BLaER1 (cell line): Measurements from ENCODE around the gene ZNF41.

ENCODE experiments used
- H3K27ac ChIP-seq: shearing (Covaris generic); formaldehyde crosslinking; 2 replicates; pipeline ENCODE4 v1.8.1; 2022
- H3K27me3 ChIP-seq: shearing (Covaris generic); formaldehyde crosslinking; 2 replicates; pipeline ENCODE4 v1.8.1; 2022
- H3K36me3 ChIP-seq: shearing (Covaris generic); formaldehyde crosslinking; 2 replicates; pipeline ENCODE4 v1.8.1; 2022
- H3K4me1 ChIP-seq: shearing (Covaris generic); formaldehyde crosslinking; 2 replicates; pipeline ENCODE4 v1.8.1; 2022
- H3K4me2 ChIP-seq: shearing (Covaris generic); formaldehyde crosslinking; 2 replicates; pipeline ENCODE4 v1.8.1; 2022
- H3K4me3 ChIP-seq: shearing (Covaris generic); formaldehyde crosslinking; 2 replicates; pipeline ENCODE4 v1.8.1; 2022
- H3K9ac ChIP-seq: shearing (Covaris generic); formaldehyde crosslinking; 2 replicates; pipeline ENCODE4 v1.8.1; 2022
- H3K9me3 ChIP-seq: shearing (Covaris generic); formaldehyde crosslinking; 2 replicates; pipeline ENCODE4 v1.8.1; 2022
- H4K20me1 ChIP-seq: shearing (Covaris generic); formaldehyde crosslinking; 2 replicates; pipeline ENCODE4 v1.8.1; 2022
- Cebpa-rat ChIP-seq: shearing (Covaris generic); IDR thresholded peaks from 2 replicates; pipeline ENCODE4 v1.8.1; 2022

The ZNF41 gene

DNA sequence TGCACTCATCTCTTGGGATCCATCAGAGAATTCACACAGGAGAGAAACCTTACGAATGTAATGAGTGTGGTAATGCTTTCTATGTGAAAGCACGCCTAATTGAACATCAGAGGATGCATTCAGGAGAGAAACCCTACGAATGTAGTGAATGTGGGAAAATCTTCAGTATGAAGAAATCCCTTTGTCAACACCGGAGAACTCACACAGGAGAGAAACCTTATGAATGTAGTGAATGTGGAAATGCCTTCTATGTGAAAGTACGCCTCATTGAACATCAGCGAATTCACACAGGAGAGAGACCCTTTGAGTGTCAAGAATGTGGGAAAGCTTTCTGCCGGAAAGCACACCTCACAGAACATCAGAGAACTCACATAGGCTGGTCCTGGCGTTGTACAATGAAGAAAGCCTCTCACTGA is 69.8 kb downstream of the ZNF41 start:
- TF ChIP-seq Cebpa-rat = no peak
- H3K27ac ChIP-seq = no peak overlapping the region
- no peak overlapping the region for H3K9ac ChIP-seq
- H3K36me3 ChIP-seq = no peaks in the 10 kb centered on the region
- no peaks in the 10 kb centered on the region for H4K20me1 ChIP-seq
- H3K27me3 ChIP-seq = no peaks in the 10 kb centered on the region
- no peak overlapping the region for H3K4me2 ChIP-seq
- no peaks in the 10 kb centered on the region for H3K4me1 ChIP-seq
- H3K9me3 ChIP-seq = peaks cover 97% of the 10 kb centered on the region
- H3K4me3 ChIP-seq = 0 out of 2 replicates have a peak overlapping the region, but pooled peaks have one; percentile 2
